RPMI7951 (cell line): Measurements from ENCODE around the gene SERAC1. TPM values are rescaled to one million over a fixed set of nuclear protein-coding genes. Genes with fewer than 3 reads are reported as not detected.
"Not testable (repeated sequence)": the region's sequence is repeated elsewhere in the genome, so short reads cannot be mapped to it uniquely, and the experiment has no call there.

ENCODE experiments used
- DNase-seq: peaks from one replicate; pipeline ENCODE4 v3.0.0-alpha.2; 2012; ENCODE audit warnings: low read depth
- total RNA-seq: library from RNA; depleted of rRNA; stranded (reverse); fragments of >200 nt; shearing (Covaris generic); gene quantifications from 2 replicates; pipeline ENCODE4 v1.2.3, GENCODE V29; 2014; rRNA removed

SERAC1 gene
- total RNA-seq, result 9.0 and 10.1 TPM in 2 replicates

DNA sequence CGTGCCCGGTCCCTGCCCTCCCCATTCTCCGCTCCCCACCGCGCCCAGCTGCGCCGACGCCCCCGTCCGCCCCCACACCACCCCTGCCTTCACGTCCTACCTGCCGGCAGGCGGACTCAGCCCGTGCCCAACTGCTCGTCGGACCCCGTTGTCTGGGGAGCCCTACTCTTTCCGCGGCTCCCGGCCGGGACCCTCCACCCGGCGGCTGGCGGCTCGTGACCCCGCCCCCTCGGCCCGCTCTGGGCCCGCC, at the start of gene SERAC1:
Gene SERAC1 (minus strand): TSS at position 223 of the 250 bp plus-strand sequence. CDS start 9,899 bp downstream, outside the sequence.
- no peak for DNase-seq

DNA sequence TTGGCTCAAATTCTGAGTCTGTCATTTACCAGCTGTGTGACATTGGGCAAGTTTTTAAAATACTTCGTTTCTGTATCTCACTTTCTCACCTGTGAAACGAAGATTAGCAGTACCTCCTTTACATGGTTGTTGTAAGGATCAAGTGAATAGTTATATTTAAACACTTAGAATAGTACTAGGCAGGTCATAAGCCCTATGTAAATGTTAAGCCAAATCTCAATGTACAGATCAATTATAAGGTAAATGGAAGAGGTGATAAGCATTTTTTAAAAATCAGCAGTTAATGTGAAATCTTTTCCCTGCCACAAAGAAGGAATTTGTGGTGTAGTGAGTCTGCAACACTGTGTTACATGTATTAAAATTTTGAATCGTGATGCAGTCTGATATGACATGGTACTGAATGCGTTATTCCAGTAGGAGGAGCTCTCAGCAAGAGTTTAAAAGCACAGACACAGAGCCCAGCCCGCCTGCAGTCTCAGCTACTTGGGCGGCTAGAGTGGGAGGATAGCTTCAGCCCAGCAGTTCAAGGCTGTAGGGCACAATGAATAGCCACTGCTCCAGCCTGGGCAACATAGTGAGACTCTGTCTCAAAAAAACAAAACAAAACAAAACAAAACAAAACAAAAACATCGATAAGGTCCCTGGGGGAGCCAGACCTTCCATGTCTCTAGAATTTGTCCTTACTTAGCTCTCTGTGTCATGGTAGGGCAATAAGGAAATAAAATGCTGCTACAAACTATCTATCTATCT, 46.0 kb upstream of the SERAC1 start:
- DNase-seq, result peak; percentile 77

DNA sequence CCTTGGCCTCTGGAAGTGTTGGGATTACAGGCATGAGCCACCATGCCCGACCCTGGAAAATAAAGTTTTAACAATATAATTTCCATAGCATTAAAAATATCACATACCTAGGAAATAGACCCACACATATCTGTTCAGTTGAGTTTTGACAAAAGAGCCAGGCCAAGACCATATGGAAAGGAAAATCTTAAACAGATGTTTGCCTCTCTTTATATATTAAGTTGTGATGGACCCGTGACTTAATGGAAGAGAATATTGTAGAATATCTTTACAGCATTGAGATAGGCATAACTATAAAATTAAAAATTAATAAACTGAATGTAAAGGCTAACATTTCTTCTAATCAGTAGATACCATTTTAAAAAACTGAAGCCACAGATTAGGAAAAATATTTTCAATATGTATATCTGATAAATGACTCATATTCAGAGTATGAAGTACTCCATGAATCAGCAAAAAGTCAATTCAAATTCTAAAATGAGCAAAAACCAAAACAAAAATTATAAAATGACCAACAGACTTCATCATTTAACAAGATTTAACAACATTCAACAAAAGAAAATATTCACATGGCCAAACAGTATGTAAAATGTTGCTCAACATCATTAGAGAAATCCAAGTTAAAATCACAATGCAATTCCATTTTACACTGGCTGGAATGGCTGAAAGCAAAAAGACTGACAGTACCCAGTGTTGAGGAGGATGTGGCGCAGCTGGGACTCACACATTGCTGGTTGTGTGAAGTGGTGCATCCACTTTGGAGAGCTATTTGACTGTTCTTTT, 43.4 kb upstream of the SERAC1 start:
- peak; percentile 22 for DNase-seq

DNA sequence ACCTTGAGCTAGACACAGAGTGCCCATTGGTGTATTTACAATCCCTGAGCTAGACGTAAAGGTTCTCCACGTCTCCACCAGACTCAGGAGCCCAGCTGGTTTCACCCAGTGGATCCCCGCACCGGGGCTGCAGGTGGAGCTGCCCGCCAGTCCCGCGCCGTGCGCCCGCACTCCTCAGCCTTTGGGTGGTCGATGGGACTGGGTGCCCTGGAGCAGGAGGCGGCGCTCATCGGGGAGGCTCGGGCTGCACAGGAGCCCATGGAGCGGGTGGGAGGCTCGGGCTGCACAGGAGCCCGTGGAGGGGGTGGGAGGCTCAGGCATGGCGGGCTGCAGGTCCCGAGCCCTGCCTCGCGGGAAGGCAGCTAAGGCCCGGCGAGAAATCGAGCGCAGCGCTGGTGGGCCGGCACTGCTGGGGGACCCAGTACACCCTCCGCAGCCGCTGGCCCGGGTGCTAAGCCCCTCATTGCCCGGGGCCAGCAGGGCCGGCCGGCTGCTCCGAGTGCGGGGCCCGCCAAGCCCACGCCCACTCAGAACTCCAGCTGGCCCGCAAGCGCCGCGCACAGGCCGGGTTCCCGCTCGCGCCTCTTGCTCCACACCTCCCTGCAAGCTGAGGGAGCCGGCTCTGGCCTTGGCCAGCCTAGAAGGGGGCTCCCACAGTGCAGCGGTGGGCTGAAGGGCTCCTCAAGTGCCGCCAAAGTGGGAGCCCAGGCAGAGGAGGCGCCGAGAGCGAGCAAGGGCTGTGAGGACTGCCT, 41.7 kb upstream of the SERAC1 start:
- not testable (repeated sequence) for DNase-seq

DNA sequence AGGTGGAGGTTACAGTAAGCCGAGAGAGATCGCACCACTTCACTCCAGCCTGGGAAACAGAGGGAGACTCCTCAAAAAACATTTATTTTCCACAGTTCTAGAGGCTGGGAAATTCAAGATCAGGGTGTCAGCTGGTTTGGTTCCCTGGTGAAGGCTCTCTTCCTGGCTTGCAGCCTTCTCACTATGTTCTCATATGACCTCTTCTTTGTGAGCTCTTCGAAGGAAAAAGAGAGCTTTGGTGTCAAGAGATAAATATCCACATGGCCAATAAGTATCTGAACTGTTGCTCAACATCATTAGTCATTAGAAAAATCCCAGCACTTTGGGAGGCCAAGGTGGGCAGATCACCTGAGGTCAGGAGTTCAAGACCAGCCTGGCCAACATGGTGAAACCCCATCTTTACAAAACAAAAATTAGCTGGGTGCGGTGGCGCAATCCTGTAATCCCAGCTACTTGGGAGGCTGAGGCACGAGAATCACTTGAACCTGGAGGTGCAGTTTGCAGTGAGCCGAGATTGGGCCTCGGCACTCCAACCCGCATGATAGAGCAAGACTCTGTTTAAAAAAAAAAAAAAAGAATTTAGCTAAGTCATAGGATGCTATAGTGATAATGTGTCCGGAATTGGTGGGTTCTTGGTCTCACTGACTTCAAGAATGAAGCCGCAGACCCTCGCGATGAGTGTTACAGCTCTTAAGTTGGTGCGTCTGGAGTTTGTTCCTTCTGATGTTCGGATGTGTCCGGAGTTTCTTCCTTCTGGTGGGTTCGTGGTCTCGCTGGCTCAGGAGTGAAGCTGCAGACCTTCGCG, 40.4 kb upstream of the SERAC1 start:
- DNase-seq, result not testable (repeated sequence)

DNA sequence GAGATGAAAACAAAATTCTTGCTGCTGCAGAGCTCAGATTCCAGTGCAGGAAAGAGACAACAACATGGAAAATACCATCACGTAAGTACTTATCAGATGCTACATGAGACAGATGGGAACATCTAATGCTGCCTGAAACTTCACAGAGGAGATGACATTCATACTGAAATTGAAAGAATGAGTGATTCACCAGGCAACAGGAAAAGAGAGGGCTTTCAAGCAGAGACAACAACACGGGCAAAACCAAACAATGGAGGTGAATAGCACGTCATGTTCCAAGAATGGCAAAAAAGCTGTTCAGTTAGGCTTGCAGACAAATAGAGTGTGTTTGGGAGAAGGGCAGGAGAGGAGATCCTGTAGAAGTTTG, 39.3 kb upstream of the SERAC1 start:
- DNase-seq, result peak; percentile 22

DNA sequence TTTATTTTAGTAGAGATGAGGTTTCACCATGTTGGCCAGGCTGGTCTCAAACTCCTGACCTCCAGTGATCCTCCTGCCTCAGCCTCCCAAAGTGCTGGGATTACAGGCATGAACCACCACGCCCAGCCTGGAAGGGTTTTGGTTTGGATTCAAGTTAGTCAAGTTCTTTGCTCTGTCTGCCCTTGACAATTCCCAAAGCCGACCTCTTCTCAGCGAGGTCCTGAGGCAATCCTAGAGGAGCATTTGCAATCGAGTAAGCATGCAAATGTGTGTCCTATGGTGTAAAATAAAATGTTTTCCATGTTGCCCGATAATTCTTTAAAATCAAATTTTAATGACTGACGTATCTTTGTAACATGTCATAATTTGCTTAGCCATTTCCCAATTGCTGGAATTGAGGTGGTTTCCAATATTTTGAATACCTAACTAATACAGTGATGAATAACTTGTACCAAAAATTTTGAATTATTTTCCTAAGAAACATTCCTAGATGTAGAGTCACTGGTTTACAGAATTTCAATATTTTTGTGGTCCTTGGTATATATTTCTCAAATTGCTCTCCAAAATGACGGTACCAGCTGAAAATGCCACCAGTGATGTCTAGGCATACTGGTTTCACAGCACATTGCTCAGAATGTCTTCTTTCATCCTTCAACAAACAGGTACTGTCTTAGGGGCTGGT, 38.8 kb upstream of the SERAC1 start:
- DNase-seq, result no peak

DNA sequence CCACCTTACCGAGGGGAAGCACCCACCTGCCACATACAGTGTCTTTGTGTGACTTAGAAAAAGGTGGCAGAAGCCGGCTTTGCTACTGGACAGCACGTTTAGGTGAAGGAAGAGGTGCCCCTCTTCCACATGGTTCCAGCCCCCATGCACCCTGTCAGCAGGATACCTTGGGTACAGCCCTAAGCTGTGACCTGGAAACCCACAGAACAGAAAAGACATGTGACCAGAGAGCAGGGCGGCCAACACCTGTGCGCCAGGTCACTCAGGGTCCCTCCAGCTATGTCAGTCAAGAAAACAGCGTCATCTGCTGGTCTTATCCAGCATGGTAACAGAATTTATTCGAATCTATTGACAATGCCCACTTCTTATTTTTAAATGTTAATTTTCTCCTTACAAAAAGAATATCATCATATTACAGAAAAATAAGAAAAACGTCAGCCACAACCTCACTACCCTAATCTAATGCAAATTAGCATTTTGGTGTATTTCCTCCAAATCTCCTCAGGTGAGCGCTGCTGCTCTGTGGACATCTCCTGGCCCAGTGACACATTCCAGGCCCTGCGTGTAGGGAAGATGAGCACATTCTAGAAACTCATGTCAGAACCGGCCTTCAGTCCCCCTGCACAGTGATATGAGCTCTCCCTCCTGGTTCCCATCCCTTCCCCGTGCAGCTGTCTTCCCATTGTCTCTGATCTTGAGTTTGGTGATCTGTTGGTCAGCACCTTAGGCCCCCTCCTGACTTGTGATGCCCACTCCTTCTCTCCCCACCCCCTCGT, 37.3 kb upstream of the SERAC1 start:
- DNase-seq, result no peak

DNA sequence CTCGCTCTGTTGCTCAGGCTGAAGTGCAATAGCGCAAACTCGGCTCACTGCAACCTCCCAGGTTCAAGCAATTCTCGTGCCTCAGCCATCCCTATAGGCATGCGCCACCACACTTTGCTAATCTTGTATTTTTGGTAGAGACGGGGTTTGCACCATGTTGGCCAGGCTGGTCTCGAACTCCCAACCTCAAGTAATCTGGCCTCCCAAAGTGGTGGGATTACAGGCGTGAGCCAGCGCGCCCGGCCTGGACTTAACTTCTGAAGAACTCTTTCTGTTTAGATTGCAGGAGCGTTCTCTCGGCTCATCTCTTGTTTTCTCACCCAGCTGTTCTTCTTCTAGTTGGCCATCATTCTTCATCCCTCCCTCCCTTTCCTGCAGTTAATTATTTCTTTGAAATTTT, 30.4 kb upstream of the SERAC1 start:
- DNase-seq, result no peak

DNA sequence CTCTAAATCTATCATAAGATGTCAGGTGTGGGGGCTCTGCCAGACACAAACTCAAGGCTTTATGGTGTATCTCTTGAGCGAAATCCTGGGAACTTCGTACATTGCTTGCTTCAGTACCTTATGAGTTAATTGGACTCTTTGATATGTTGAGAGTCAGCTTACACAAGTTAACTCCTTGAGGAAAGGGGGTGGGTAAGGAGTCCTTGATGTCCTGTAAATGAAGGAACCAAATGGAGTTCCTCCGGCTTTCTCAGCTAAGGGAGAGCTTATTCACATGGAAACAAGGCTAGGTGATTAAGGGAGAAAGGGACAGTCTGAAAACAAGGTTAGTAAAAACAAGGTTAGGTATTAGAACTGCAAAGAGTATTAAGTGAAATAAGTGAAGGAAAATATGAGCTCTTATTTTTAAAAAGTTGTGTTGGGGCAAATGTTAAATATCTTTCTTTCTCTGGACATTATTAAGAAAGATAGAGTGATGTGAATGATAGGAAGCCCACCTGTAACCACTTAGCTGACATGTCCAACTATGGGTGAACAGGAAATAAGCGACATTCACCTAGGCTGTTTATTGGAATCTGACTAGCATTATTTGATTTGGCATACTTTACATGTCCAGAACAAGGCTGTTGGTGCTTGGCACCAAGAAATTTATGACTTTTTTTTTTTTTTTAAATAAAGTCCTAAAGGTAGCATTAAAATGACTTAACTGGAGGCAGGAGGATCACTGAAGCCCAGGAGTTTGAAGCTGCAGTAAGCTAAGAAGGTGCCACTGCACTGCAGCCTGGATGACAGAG, 26.6 kb upstream of the SERAC1 start:
- no peak for DNase-seq

DNA sequence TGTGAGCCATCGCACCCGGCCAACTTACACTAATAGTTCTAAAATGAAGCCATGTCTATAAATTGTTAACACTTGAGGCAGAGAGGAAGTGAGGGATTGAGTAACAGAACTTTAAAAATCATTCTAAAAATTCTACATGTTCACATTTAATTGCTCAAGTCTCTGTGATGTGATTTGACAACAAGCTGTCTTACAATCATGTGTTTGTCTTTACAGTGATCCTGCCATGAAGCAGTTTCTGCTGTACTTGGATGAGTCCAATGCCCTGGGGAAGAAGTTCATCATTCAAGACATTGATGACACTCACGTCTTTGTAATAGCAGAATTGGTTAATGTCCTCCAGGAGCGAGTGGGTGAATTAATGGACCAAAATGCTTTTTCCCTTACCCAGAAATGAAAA, 23.7 kb upstream of the SERAC1 start:
- DNase-seq, result peak; percentile 16

DNA sequence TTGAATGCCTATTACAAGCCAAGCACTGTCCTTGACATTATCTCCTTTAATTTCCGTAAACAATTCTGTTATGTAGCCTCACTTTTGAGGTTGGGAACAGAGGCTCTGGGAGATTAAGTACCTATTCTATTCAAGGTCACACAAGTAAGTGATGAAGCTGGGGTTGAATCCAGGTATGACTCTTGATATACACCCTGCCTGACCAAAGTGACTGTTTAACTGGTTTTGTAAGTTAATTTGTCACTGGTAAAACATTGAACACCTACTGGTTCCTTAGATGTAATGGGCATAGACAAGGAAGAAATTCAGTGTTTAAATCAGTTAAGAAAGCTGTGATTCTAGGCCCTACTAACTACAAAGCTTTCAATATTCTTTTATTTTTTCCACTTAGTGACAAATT, 23.0 kb upstream of the SERAC1 start:
- no peak for DNase-seq

DNA sequence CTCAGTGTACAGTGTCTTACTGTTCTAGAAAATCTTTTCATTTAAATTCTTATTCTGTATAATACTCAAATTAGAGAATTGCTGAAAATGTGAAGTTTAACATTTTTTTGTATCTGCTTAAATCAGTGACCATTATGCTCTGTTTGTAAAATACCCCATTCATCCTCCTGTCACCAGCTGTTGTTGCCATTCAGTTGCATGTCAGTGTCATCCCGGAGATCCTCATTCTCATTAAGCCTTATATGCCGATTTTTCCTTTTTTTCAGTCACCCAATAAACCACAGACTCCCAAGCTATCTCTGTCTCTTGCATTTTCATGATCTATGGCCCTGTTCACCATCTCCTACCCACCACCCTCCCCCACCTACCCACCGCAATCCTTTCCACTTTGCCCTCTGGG, 20.5 kb upstream of the SERAC1 start:
- no peak for DNase-seq

DNA sequence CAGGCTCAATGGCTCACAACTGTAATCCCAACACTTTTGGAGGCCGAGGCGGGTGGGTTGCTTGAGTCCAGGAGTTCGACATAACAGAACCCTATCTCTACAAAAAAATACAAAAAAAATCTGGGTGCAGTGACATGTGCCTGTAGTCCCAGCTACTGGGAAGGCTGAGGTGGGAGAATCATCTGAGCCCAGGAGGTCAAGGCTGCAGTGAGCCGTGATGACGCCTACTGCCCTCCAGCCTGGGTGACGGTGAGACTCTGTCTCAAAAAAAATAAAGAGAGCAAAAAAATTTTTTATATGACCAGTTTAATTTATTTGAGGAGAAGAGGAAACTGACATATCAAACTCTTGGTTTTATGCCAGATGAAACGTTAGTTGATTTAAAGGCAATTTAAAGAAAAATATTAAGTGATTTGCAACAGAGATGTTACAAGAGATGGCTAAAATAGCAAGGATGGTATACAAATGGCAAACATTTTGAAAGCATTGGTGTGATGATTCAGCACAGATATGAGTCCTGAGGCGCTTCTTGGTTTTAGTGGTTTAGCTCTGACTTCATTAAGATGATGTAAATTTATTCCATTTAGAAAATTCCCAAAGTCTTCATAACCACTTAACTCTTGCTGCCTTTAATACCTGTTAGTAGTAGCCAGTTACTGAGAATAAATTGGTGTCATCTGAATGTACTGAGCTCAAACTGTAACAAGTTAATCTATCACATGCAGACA, 17.8 kb upstream of the SERAC1 start:
- DNase-seq, result peak; percentile 87

DNA sequence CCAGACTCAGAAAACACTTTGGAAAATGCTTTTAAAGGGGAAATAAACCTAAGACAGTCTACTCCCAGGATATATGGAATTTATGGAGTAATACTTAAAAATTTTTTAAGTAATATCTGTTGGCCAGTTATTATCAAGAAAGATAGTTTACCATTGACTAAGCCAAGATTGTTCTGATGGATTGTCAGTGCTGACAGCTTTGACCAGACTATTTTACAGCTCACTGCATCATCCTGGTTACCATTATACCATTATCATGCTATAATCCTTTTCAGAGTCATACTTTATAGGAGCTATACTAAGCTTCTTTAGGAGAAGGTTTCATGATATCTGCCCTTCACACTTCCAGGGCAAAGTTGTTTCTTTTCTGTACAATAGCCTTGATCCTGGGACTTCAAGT, 16.5 kb upstream of the SERAC1 start:
- DNase-seq, result no peak

DNA sequence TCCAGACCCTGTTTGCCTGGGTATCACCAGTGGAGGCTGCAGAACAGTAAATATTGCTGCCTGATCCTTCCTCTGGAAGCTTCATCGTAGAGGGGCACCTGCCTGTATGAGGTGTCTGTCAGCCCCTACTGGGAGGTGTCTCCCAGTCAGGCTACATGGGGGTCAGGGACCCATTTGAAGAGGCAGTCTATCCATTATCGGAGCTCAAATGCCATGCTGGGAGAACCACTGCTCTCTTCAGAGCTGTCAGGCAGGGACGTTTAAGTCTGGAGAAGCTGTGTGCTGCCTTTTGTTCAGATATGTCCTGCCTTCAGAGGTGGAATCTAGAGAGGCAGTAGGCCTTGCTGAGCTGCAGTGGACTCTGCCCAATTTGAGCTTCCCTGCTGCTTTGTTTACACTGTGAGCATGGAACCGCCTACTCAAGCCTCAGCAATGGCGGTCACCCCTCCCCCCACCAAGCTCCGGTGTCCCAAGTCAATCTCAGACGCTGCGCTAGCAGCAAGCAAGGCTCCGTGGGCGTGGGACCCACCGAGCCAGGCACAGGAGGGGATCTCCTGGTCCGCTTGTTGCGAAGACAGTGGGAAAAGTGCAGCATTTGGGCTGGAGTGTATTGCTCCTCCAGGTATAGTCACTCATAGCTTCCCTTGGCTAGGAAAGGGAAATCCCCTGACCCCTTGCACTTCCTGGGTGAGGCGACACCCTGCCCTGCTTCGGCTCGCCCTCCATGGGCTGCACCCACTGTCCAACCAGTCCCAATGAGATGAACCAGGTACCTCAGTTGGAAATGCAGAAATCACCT, 15.3 kb upstream of the SERAC1 start:
- DNase-seq, result not testable (repeated sequence)

DNA sequence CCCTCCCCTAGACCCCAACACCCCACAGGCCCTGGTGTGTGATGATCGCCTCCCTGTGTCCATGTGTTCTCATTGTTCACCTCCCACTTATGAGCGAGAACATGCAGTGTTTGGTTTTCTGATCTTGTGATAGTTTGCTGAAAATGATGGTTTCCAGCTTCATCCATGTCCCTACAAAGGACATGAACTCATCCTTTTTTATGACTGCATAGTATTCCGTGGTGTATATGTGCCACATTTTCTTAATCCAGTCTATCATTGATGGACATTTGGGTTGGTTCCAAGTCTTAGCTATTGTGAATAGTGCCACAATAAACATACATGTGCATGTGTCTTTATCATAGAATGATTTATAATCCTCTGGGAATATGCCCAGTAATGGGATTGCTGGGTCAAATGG, 9.7 kb upstream of the SERAC1 start:
- DNase-seq, result not testable (repeated sequence)

DNA sequence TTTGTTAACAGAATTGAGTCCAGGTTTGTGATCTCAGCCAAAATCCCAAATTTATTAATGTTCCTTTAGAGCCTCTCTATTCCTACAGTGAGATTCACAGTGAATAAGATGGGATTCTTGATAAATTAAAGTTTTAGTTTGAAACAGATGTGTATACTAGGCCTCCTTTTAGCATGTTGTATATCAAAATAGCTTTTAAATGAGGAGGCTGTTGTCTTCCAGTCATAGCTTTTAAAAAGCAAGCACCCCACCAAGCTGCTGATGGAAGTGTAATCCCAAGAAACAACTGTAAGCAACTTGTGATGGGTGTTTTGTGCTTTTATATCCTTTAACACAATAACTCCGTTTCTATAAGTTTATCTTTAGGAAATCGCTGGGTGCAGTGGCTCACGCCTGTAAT, 7.0 kb upstream of the SERAC1 start:
- no peak for DNase-seq
